Effector memory CD8-positive, alpha-beta T cell (primary cell): ENCODE results near the gene QSER1.
A peak's percentile ranks its signal among the peaks of the same experiment; 100 is the strongest.
"Not testable (repeated sequence)": the region's sequence is repeated elsewhere in the genome, so short reads cannot be mapped to it uniquely, and the experiment has no call there.

Source experiments
- ATAC-seq: fragments of 150-1000 bp; cut with Tn5 transposase; replicated peaks from 2 replicates; pipeline ENCODE4 v1.10.0; 2021; ENCODE audit warnings: mild to moderate bottlenecking, moderate library complexity
- DNase-seq, 3 experiments: peaks; one replicate each; pipeline ENCODE4 v3.0.0; 2021
- H3K27ac Mint-ChIP-seq, 2 donors: one replicate each; pipeline ENCODE4 v1.8.0; 2022; ENCODE audit warnings: mild to moderate bottlenecking in 2 of 2, mixed read lengths in 2 of 2, moderate library complexity in 2 of 2
- H3K27me3 Mint-ChIP-seq, 2 donors: one replicate each; pipeline ENCODE4 v1.8.0; 2022; ENCODE audit warnings: mixed read lengths in 2 of 2
- H3K36me3 Mint-ChIP-seq: one replicate; pipeline ENCODE4 v1.8.0; 2022; ENCODE audit warnings: mild to moderate bottlenecking, moderate library complexity, mixed read lengths; ENCODE audit not compliant: insufficient read depth
- H3K4me1 Mint-ChIP-seq, 2 donors: one replicate each; pipeline ENCODE4 v1.8.0; 2022; ENCODE audit warnings: low read depth in 2 of 2, mixed read lengths in 2 of 2
- H3K4me3 Mint-ChIP-seq, 2 donors: one replicate each; pipeline ENCODE4 v1.8.0; 2022; ENCODE audit warnings: mild to moderate bottlenecking in 2 of 2, mixed read lengths in 2 of 2, moderate library complexity in 2 of 2
- H3K9me3 Mint-ChIP-seq, 2 donors: one replicate each; pipeline ENCODE4 v1.8.0; 2022; ENCODE audit warnings: mixed read lengths in 2 of 2

QSER1 gene

DNA sequence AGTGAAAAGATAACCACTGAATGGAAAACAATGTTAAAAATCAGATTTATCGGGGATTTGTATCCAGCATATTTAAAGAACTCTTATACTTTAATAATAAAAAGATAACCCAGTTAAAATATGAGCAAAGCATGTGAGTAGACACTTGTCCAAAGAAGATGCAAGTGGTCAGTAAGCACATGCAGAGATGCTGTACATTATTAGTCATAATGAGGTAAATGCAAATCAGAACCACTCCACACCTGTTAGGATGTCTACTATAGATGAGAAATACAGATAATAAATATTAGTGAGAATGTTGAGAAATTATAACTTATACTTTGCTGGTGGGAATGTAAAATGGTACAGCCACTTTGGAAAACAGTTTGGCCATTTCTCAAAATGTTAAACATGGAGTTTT is 28.0 kb downstream of the QSER1 start:
- Mint-ChIP-seq H3K27ac (no peak overlapping the region), H3K9me3 (no peaks in the 10 kb centered on the region)

DNA sequence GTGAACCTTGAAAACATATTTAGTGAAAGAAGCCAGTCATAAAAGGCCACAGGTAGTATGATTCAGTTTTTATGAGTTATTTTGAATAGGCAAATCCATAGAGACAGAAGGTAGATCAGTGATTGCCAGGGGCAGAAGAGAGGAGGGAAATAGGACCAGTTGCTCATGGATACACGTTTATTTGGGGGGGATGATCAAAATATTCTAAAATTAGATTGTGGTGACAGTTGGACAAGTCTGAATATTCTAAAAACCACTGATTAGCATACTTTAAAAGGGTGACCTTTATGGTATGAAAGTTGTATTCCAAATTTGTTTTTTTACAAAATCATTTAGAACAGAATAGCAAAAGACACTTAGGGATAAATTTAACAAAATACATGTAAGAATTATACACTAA is 28.6 kb downstream of the QSER1 start:
- no peak for ATAC-seq
- H3K4me1 Mint-ChIP-seq, result peaks cover 16 to 22% of the 10 kb centered on the region in 2 donors

More for the DNA sequence above, 28.0 kb downstream of the QSER1 start:
- H3K4me3 Mint-ChIP-seq, result no peak overlapping the region
- DNase-seq (no peak), ATAC-seq (no peak)
- no peaks in the 10 kb centered on the region for H3K27me3 Mint-ChIP-seq
- H3K4me1 Mint-ChIP-seq, result peaks cover 16 to 22% of the 10 kb centered on the region in 2 donors
- peaks cover 3% of the 10 kb centered on the region for H3K36me3 Mint-ChIP-seq

DNA sequence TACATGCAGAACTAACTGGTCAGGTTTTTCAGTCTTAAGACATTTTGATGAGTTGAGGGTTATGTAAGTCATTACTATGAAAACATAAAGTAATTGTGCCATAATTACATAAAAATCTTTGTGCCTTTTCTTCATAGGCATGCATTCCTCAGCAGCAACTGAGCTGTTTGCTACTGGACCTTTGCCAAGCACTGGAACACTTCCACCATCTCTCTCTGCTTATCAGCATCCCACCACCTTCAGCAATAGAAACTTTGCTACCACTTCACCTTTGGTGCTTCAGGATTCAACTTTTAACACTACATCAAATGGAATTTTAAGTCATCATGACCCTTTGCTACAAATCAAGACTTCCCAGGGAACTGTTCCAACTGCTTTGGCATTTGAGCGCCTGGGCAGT is 39.0 kb downstream of the QSER1 start:
- Mint-ChIP-seq H3K4me1 (peaks cover 0 to 2% of the 10 kb centered on the region in 2 donors), H3K9me3 (no peaks in the 10 kb centered on the region), H3K36me3 (peaks cover 11% of the 10 kb centered on the region), H3K4me3 (no peak overlapping the region), H3K27me3 (no peaks in the 10 kb centered on the region), H3K27ac (no peak overlapping the region)
- ATAC-seq (no peak), DNase-seq (no peak)

More for the DNA sequence above, 28.6 kb downstream of the QSER1 start:
- Mint-ChIP-seq H3K36me3 (peaks cover 3% of the 10 kb centered on the region), H3K27ac (no peak overlapping the region), H3K9me3 (no peaks in the 10 kb centered on the region), H3K4me3 (no peak overlapping the region), H3K27me3 (no peaks in the 10 kb centered on the region)
- no peak for DNase-seq

DNA sequence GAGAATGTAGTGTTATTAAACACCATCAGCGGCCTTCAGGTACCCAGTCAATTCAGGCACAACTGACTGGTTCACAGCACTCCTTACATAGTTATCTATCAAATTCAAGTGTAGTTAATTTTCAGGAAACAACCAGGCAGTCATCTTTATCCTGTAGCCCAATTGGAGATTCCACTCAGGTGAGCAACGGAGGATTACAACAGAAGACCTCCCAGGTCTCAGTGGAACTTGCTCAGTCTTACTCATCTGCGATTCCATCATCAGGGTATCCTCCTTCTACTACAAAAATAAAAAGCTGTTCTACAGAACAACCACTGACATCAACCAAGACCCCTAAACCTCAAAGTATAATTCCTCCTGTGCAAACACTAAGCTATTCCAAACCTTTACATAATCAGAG is 39.6 kb downstream of the QSER1 start:
- peaks cover 0 to 2% of the 10 kb centered on the region in 2 donors for H3K4me1 Mint-ChIP-seq
- H3K27ac Mint-ChIP-seq, result no peak overlapping the region
- H3K9me3 Mint-ChIP-seq, result no peaks in the 10 kb centered on the region
- no peak overlapping the region for H3K4me3 Mint-ChIP-seq
- DNase-seq (no peak), ATAC-seq (no peak)
- H3K36me3 Mint-ChIP-seq, result peaks cover 13% of the 10 kb centered on the region
- no peaks in the 10 kb centered on the region for H3K27me3 Mint-ChIP-seq

DNA sequence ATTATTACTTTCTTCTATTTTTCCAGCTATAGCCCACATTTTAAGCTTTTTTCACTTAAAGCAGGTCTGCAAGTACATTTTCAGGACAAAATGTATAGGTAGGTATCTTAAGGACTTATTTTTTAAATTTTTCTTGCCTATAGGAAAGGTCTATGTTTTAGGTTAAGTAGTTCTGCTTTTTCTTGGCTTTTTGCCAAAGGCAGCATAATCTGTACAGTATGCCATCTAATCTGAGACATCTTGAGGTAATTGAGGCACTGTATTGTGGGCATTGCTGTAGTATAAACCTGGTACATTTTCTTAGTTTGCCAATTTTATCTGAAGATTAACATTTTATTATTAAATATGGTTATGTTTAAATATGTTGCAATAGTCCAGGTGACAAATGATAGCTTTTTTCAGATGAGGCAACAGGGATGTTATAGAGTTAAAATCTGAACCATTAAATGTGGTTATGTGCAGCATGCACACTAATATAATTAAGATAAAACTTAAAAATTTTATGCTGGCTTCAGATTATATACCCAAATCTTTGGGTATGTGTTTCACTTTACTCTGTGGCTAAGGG is 42.9 kb downstream of the QSER1 start:
- Mint-ChIP-seq H3K9me3 (no peaks in the 10 kb centered on the region), H3K4me1 (peaks cover 6 to 8% of the 10 kb centered on the region in 2 donors), H3K4me3 (no peak overlapping the region), H3K27me3 (no peaks in the 10 kb centered on the region), H3K27ac (no peak overlapping the region), H3K36me3 (peaks cover 10% of the 10 kb centered on the region)
- DNase-seq, result no peak
- no peak for ATAC-seq

DNA sequence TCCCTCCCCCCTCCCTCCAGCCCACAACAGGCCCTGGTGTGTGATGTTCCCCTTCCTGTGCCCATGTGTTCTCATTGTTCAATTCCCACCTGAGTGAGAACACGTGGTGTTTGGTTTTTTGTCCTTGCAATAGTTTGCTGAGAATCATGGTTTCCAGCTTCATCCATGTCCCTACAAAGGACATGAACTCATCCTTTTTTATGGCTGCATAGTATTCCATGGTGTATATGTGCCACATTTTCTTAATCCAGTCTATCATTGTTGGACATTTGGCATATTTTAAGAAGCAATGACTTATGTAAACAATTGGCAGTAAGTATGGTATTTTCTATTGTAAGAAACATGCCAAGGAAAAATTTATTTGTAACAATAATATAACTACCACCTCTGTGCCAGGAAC is 43.6 kb downstream of the QSER1 start:
- Mint-ChIP-seq H3K36me3 (peaks cover 10% of the 10 kb centered on the region), H3K4me1 (peaks cover 6 to 12% of the 10 kb centered on the region in 2 donors)
- not testable (repeated sequence) for ATAC-seq, H3K27ac Mint-ChIP-seq, H3K27me3 Mint-ChIP-seq, H3K9me3 Mint-ChIP-seq, DNase-seq, H3K4me3 Mint-ChIP-seq

DNA sequence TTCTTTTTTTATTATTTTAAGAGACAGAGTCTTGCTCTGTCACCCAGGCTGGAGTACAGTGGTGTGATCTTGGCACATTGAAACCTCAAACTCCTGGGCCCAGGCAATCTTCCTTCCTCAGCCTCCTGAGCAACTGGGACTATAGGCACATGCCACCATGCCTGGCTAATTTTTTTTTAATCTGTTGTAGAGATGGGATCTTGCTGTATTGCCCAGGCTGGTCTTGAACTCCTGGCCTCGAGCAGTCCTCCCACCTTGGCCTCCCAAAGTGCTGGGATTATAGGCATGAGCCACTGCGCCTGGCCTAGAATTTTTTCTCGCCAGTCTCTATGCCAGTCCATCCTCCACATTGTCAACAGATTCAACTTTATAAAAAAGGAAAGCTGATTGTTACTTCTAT is 44.7 kb downstream of the QSER1 start:
- not testable (repeated sequence) for H3K27ac Mint-ChIP-seq, H3K9me3 Mint-ChIP-seq, DNase-seq, ATAC-seq, H3K27me3 Mint-ChIP-seq, H3K4me3 Mint-ChIP-seq
- Mint-ChIP-seq H3K36me3 (peaks cover 10% of the 10 kb centered on the region), H3K4me1 (peaks cover 6 to 12% of the 10 kb centered on the region in 2 donors)

DNA sequence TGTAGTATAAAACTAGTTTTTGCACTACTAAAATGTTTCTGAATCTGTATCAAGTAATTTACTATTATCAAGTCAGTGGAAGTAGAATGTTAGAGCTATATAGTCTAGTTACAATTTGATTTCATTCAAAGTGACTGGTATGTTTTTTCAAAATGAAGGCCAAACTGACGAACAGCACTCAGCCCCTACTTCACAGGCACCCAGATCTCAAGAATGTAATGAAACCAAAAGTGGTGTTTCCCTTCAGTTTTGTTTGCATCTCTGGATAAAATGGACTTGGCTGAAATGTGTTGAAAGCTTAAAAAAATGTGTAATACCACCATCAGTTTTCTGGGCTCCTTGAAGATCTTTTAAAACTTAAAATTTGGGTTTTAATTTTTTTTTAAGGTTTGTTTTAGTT is 46.4 kb downstream of the QSER1 start:
- H3K4me1 Mint-ChIP-seq, result peaks cover 6 to 12% of the 10 kb centered on the region in 2 donors
- H3K36me3 Mint-ChIP-seq, result peaks cover 6% of the 10 kb centered on the region
- no peaks in the 10 kb centered on the region for H3K9me3 Mint-ChIP-seq
- ATAC-seq (no peak), DNase-seq (no peak)
- no peak overlapping the region for H3K4me3 Mint-ChIP-seq
- H3K27ac Mint-ChIP-seq, result peak overlapping the region in 1 of 2 donors; percentile 38
- no peaks in the 10 kb centered on the region for H3K27me3 Mint-ChIP-seq

DNA sequence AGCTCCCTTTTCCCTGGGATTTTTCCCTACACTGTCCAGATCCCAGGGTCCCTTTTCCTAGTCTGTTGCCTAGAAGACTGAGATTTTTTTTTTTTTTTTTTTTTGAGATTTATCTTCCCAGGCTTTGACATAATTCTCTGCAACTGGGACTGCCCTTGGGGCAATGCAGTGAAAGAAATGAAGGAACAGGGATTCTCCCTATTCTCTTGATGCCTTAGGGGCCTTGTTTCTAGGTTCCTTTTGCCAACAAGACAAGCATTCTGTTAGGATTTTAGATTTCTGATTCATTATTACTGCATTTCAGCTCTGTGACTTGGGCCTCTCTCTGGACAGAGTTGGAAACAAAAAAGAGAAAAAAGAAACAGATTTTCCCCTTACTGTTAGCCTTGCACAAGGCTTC is 47.3 kb downstream of the QSER1 start:
- no peak for DNase-seq
- H3K36me3 Mint-ChIP-seq, result peaks cover 6% of the 10 kb centered on the region
- H3K27me3 Mint-ChIP-seq, result no peaks in the 10 kb centered on the region
- ATAC-seq, result no peak
- H3K4me1 Mint-ChIP-seq, result peaks cover 3 to 12% of the 10 kb centered on the region in 2 donors
- peak overlapping the region in 1 of 2 donors; percentile 38 for H3K27ac Mint-ChIP-seq
- H3K9me3 Mint-ChIP-seq, result no peaks in the 10 kb centered on the region
- H3K4me3 Mint-ChIP-seq, result no peak overlapping the region

DNA sequence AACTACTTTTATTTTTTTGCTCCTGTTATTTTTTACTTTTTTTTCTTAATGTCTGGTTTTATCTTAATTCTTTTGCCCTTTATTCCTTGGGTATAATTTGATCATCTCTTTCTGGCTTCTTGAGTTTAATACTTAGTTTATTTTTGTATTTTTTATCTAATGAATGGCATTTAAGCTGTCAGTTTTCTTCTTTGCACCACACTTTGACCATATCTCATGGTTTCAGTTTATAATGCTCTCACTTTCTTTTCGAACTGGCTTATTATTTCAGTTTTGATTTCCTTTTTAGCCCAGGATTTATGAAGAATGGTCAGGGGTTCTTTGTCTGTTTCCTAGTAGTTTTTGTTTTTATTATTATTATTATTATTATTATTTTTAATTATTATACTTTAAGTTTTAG is 48.3 kb downstream of the QSER1 start:
- peaks cover 3 to 12% of the 10 kb centered on the region in 2 donors for H3K4me1 Mint-ChIP-seq
- H3K9me3 Mint-ChIP-seq, result no peaks in the 10 kb centered on the region
- H3K36me3 Mint-ChIP-seq, result peaks cover 6% of the 10 kb centered on the region
- no peak for DNase-seq
- H3K27ac Mint-ChIP-seq, result peak overlapping the region in 1 of 2 donors; percentile 53
- ATAC-seq, result no peak
- no peak overlapping the region for H3K4me3 Mint-ChIP-seq
- H3K27me3 Mint-ChIP-seq, result no peaks in the 10 kb centered on the region

DNA sequence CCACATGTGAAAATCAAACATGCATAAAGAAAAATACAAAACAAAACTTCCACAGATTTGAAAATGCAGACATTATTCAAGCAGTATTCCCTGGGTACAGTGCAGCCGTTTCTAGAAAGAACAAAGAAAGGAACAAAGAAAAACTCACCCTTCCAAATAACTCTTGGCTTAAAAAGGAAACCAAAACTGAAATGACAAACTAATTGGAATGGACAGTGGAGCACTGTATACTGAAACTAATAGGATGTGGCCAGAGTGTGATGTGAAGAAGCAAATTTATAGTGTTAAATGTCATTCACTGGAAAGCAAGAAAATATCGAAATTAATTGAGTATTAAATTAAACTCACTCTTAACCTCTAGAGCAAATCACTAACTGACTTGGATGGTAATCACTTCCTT is 55.4 kb downstream of the QSER1 start:
- H3K36me3 Mint-ChIP-seq, result peaks cover 6% of the 10 kb centered on the region
- H3K9me3 Mint-ChIP-seq, result peaks cover 0 to 3% of the 10 kb centered on the region in 2 donors
- H3K4me3 Mint-ChIP-seq, result no peak overlapping the region
- ATAC-seq (no peak), DNase-seq (no peak)
- H3K27me3 Mint-ChIP-seq, result no peaks in the 10 kb centered on the region
- H3K27ac Mint-ChIP-seq, result no peak overlapping the region
- no peaks in the 10 kb centered on the region for H3K4me1 Mint-ChIP-seq

DNA sequence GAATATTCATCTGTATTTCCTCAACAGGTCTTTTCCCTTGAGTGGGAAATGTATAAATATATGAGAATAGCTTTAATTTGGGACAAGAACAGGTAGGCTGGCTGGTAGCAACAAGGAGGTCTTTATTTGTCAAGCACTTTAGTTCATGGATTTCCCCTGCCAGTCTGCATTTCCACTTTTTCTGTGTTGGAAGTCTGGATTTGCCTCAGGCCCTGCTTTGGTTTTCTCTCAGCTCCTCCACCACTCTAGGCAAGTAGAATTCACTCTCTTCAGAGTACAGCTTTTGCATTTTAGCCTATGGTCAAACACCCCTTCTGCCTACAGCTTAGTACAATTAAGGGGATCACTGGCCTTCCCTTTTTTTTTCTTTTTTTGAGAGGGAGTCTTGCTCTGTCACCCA is 57.1 kb downstream of the QSER1 start:
- ATAC-seq, result no peak
- H3K4me1 Mint-ChIP-seq, result no peaks in the 10 kb centered on the region
- no peaks in the 10 kb centered on the region for H3K27me3 Mint-ChIP-seq
- H3K36me3 Mint-ChIP-seq, result peaks cover 6% of the 10 kb centered on the region
- DNase-seq, result no peak
- H3K9me3 Mint-ChIP-seq, result peaks cover 0 to 3% of the 10 kb centered on the region in 2 donors
- H3K27ac Mint-ChIP-seq, result no peak overlapping the region
- H3K4me3 Mint-ChIP-seq, result no peak overlapping the region

DNA sequence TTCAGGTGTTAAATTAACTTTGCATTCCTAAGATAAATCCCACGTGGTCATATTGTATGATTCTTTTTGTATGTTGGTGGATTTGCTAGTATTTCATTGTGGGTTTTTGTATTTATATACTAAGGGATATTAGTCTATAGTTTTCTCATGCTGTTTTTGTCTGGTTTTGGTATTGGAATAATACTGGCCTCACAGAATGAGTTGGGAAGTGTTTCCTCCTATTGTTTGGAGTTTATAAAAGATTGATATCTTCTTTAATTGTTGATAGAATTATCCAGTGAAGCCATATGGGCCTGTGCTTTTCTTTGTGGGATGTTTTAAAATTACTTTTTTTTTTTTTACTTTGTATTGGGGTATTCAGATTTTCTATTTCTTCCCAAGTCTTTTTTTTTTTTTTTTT is 59.8 kb downstream of the QSER1 start:
- H3K36me3 Mint-ChIP-seq, result peaks cover 10% of the 10 kb centered on the region
- ATAC-seq (no peak), DNase-seq (no peak)
- no peak overlapping the region for H3K27ac Mint-ChIP-seq
- H3K4me1 Mint-ChIP-seq, result no peaks in the 10 kb centered on the region
- no peak overlapping the region for H3K4me3 Mint-ChIP-seq
- H3K9me3 Mint-ChIP-seq, result peaks cover 0 to 3% of the 10 kb centered on the region in 2 donors
- H3K27me3 Mint-ChIP-seq, result no peaks in the 10 kb centered on the region

DNA sequence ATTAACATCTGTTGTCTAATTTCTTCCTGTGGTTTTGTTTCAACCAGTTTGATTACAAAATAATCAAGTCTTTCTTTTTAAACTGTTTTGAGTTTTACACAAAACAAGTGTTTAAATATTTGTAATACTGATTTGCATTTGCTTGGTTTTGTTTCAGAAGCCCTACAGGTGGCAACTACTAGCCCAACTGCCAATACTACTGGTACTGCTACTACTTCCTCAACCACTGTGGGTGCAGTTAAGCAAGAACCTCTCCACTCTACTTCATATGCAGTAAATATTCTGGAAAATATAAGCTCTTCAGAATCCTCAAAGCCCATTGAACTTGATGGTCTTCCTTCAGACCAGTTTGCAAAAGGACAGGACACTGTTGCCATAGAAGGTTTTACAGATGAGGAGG is 61.1 kb downstream of the QSER1 start:
- Mint-ChIP-seq H3K4me3 (no peak overlapping the region), H3K27me3 (no peaks in the 10 kb centered on the region), H3K27ac (no peak overlapping the region), H3K4me1 (no peaks in the 10 kb centered on the region), H3K9me3 (no peaks in the 10 kb centered on the region), H3K36me3 (peaks cover 5% of the 10 kb centered on the region)
- no peak for ATAC-seq
- DNase-seq, result no peak
